PC-9 (cell line): ENCODE measurements around the gene CEP162.

ENCODE experiments used
- EZH2 ChIP-seq: fragments of 200-600 bp; sonication (generic); IDR thresholded peaks from 2 replicates; pipeline ENCODE4 v1.8.0; 2017; ENCODE audit warnings: antibody characterized with exemption, low read depth
- TF ChIP-seq, protein P1 (sequence below): fragments of 200-600 bp; sonication (generic); conservative IDR thresholded peaks from 2 replicates; pipeline ENCODE4 v1.6.1; 2017; ENCODE audit warnings: mixed run types, antibody characterized with exemption, mild to moderate bottlenecking, moderate library complexity

DNA sequence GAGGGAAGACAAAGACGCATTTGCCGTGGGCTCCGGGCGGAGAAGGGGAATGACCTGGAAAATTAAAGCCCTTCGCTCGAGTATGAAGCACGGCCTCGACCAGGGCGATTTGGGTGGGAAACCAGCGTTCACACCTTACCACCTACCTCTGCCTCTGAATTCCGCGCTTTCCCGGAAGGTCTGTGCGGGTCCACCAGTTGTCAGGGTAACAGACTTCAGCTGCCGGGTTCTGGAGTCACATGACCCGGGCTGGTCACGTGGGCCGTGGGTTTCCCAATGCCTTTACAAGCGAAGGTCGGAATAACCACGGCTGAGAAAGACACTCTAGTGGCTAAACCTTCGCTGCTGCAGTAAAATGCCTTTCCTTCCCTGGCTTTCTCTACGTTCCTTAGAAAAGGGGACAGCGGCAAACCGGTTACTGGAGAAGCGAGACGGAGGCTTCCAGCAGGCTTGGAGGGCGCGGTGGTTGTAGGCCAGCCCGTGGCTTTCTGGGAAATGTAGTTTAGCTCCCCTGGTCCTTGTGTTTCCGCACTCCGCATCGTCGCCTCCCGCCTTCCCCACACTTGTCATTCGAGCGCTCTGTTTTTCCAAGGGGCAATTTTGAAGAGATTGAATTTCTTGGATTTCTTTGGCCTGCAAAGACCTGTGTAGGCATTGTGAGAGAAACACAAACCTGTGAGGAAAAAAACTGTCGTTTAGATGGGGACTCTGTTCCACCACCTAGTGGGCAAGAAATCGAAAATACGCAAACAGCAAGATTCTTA, at the start of gene CEP162:
- TF ChIP-seq, protein P1, sequence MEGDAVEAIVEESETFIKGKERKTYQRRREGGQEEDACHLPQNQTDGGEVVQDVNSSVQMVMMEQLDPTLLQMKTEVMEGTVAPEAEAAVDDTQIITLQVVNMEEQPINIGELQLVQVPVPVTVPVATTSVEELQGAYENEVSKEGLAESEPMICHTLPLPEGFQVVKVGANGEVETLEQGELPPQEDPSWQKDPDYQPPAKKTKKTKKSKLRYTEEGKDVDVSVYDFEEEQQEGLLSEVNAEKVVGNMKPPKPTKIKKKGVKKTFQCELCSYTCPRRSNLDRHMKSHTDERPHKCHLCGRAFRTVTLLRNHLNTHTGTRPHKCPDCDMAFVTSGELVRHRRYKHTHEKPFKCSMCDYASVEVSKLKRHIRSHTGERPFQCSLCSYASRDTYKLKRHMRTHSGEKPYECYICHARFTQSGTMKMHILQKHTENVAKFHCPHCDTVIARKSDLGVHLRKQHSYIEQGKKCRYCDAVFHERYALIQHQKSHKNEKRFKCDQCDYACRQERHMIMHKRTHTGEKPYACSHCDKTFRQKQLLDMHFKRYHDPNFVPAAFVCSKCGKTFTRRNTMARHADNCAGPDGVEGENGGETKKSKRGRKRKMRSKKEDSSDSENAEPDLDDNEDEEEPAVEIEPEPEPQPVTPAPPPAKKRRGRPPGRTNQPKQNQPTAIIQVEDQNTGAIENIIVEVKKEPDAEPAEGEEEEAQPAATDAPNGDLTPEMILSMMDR: peak; percentile 71
- TF ChIP-seq EZH2: no peak
